ENCODE measurements around the gene SH2D2A.

GRCh38 chr1:156840186-156840897 lies 23.7 kb upstream of the SH2D2A start:
- TF ChIP-seq POLR2A (IDR thresholded peaks at IDR 0.05) (no peak), CTCF (IDR thresholded peaks at IDR 0.05) (no peak)
